ENCODE results near the gene DNMT3A. TPM values are rescaled to one million over a fixed set of nuclear protein-coding genes. Genes with fewer than 3 reads are reported as not detected.

The DNMT3A gene
- total RNA-seq, 1 donor from 2014 or later: 49.9 TPM

- POLR2A ChIA-PET: interaction anchor here (0.6 to 8.0 kb wide), 5 partner anchors 11 to 44 kb away, joined by 3 to 131 read pairs (median 20); no protein-coding TSS in a partner anchor
- no peak overlapping the region for H3K4me3 Mint-ChIP-seq
- H3K4me1 Mint-ChIP-seq: peaks cover 34% of the 10 kb centered on the region
- no peak for TF ChIP-seq CTCF (IDR thresholded peaks at IDR 0.05)
- CTCF ChIA-PET: interaction anchor here (2.0 to 6.9 kb wide), 4 partner anchors 13 to 50 kb away, joined by 8 to 56 read pairs (median 20); no protein-coding TSS in a partner anchor
- H3K27me3 Mint-ChIP-seq: no peaks in the 10 kb centered on the region
- intact Hi-C loops (cut with micrococcal nuclease): no loop called here
- ATAC-seq (ENCODE audit: low read depth): no peak
- no peaks in the 10 kb centered on the region for H3K9me3 Mint-ChIP-seq
- peaks cover 6% of the 10 kb centered on the region for H3K36me3 Mint-ChIP-seq (ENCODE audit: low read depth)
- no peak overlapping the region for H3K27ac Mint-ChIP-seq
- peak; percentile 12 for DNase-seq
Measured at GRCh38 chr2:25374827-25375226, 33.1 kb upstream of the DNMT3A start.

- peak overlapping the region; percentile 19 for H3K27ac Mint-ChIP-seq
- intact Hi-C loops (cut with micrococcal nuclease): no loop called here
Measured at GRCh38 chr2:25374411-25374810, 32.7 kb upstream of the DNMT3A start.

GRCh38 chr2:25373269-25373981 is 31.7 kb upstream of the DNMT3A start:
- DNase-seq: peak; percentile 12
- ATAC-seq (ENCODE audit: low read depth): no peak
- Mint-ChIP-seq H3K4me3 (no peak overlapping the region), H3K27me3 (no peaks in the 10 kb centered on the region), H3K36me3 (ENCODE audit: low read depth) (peaks cover 6% of the 10 kb centered on the region), H3K4me1 (peaks cover 24% of the 10 kb centered on the region), H3K27ac (peak overlapping the region; percentile 30), H3K9me3 (no peaks in the 10 kb centered on the region)
- ChIA-PET CTCF (interaction anchor here (0.8 to 6.9 kb wide), 2 partner anchors 11 to 31 kb away, joined by 3 to 56 read pairs; no protein-coding TSS in a partner anchor), POLR2A (interaction anchor here (8.0 kb wide), 1 partner anchor 10 kb away, joined by 131 read pairs; no protein-coding TSS in a partner anchor)
- intact Hi-C loops (cut with micrococcal nuclease): no loop called here
- TF ChIP-seq CTCF (IDR thresholded peaks at IDR 0.05): no peak

More at GRCh38 chr2:25374411-25374810, 32.7 kb upstream of the DNMT3A start:
- DNase-seq: peak; percentile 1
- Mint-ChIP-seq H3K36me3 (ENCODE audit: low read depth) (peaks cover 6% of the 10 kb centered on the region), H3K4me3 (no peak overlapping the region), H3K27me3 (no peaks in the 10 kb centered on the region), H3K4me1 (peaks cover 31% of the 10 kb centered on the region), H3K9me3 (no peaks in the 10 kb centered on the region)
- ATAC-seq (ENCODE audit: low read depth): no peak
- POLR2A ChIA-PET: interaction anchor here (8.0 kb wide), 1 partner anchor 11 kb away, joined by 131 read pairs; no protein-coding TSS in a partner anchor
- no peak for TF ChIP-seq CTCF (IDR thresholded peaks at IDR 0.05)
- CTCF ChIA-PET: interaction anchor here (2.0 to 6.9 kb wide), 2 partner anchors 12 to 50 kb away, joined by 9 to 56 read pairs; no protein-coding TSS in a partner anchor

- Mint-ChIP-seq H3K4me3 (no peak overlapping the region), H3K36me3 (ENCODE audit: low read depth) (peaks cover 6% of the 10 kb centered on the region), H3K4me1 (peaks cover 16% of the 10 kb centered on the region), H3K27me3 (no peaks in the 10 kb centered on the region), H3K9me3 (no peaks in the 10 kb centered on the region), H3K27ac (no peak overlapping the region)
- ATAC-seq (ENCODE audit: low read depth): no peak
- ChIA-PET CTCF (interaction anchor here (0.8 to 6.9 kb wide), 2 partner anchors 10 to 30 kb away, joined by 3 to 56 read pairs; no protein-coding TSS in a partner anchor), POLR2A (interaction anchor here (8.0 kb wide), 1 partner anchor 9 kb away, joined by 131 read pairs; no protein-coding TSS in a partner anchor)
- intact Hi-C loops (cut with micrococcal nuclease): no loop called here
- DNase-seq: peak; percentile 9
- no peak for TF ChIP-seq CTCF (IDR thresholded peaks at IDR 0.05)
Measured at GRCh38 chr2:25372405-25373268, 30.9 kb upstream of the DNMT3A start.

Measured in activated B cell treated with CpG ODN at 0.5 μM for 24 hours (primary cell).